AG10803 (cell line): ENCODE measurements around the gene NAV3.
A peak's percentile ranks its signal among the peaks of the same experiment; 100 is the strongest.

ENCODE experiments used
- DNase-seq: peaks from one replicate; pipeline ENCODE4 v3.0.0; 2010; ENCODE audit warnings: low read depth
- H3K4me3 ChIP-seq: 2 replicates; pipeline ENCODE4 v1.5.1; 2011; ENCODE audit warnings: mild to moderate bottlenecking, low read length, control low read depth
- TF ChIP-seq, protein P1 (sequence below): conservative IDR thresholded peaks from 2 replicates; pipeline ENCODE4 v1.5.1; 2011; ENCODE audit warnings: mild to moderate bottlenecking, low read length, control low read depth, inconsistent platforms

Gene NAV3

DNA sequence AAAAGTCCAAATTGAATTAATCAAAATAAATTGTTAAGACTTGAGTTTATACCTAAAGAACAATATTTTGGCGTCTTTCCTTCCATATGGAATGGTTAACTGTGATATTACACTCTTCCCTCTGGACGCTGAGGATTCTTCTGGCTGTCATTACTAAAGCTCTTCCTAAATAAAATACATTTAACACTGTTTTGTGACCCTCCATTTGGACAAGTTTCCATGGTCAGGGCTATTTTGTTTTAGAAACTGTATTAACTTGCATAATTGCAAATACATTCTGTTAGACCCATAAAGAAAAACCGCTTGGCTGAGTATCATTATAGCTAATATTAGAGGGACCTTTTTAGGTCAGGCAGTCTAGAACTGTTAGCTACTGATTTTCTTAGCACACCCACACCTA is 87.4 kb downstream of the NAV3 start:
- no peak for DNase-seq
- TF ChIP-seq, protein P1, sequence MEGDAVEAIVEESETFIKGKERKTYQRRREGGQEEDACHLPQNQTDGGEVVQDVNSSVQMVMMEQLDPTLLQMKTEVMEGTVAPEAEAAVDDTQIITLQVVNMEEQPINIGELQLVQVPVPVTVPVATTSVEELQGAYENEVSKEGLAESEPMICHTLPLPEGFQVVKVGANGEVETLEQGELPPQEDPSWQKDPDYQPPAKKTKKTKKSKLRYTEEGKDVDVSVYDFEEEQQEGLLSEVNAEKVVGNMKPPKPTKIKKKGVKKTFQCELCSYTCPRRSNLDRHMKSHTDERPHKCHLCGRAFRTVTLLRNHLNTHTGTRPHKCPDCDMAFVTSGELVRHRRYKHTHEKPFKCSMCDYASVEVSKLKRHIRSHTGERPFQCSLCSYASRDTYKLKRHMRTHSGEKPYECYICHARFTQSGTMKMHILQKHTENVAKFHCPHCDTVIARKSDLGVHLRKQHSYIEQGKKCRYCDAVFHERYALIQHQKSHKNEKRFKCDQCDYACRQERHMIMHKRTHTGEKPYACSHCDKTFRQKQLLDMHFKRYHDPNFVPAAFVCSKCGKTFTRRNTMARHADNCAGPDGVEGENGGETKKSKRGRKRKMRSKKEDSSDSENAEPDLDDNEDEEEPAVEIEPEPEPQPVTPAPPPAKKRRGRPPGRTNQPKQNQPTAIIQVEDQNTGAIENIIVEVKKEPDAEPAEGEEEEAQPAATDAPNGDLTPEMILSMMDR: no peak
- no peak overlapping the region for H3K4me3 ChIP-seq

DNA sequence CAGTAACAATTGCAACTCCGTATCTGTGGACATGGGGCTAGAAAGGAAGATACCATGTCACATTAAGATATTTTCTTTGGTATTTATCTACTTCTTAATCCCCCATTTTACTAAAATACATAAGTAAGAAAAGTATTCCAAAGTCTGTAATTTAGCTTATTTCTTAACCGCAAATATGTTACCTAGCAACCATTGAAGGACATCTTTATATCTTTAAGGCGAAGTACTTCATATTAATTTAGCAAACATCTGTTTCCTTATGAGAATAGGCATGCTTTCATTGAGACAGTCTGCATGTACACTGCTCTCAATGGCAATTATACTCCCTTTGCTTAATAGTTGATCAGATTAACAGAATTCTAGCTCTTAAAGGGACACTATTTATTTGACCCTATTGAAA is 88.8 kb downstream of the NAV3 start:
- H3K4me3 ChIP-seq: no peak overlapping the region
- TF ChIP-seq, protein P1: no peak
- no peak for DNase-seq

DNA sequence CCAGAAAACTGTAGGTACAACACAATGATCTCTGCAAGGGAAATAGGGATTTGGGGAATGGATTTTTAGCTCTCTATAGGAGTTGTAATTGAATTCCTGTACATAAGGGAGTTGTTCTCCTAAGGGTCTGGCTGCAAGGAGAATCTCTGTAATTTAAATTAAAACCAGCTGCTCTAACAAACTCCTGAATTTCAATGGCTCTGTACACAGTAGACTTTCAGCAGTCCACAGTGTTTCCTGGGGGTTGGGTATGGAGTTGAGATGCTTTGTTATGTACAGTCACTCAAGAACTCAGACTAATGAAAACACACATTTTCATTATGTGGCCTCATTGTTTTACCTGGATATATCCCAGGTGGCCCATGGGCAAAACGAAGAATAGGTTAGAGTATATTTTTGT is 93.2 kb downstream of the NAV3 start:
- DNase-seq: peak; percentile 73
- H3K4me3 ChIP-seq: no peak overlapping the region
- TF ChIP-seq, protein P1: no peak

DNA sequence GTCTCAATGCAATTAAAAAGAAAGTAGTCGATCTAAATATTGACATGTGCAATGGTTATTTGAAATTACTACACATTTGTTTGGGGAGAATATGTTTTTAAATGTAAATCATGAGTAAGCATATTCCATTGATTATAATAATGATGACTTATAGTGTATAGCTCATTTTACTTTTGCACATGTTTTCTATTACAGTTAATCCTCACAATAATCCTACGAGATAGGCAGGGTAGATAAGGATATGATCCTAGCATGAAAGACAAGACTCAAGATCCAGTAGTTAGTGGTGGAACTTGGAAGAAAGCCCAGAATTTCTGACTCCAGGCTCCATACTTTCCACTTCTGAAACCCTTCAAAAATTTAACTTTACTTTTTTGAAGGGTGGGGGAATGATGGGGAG is 94.0 kb downstream of the NAV3 start:
- H3K4me3 ChIP-seq: no peak overlapping the region
- TF ChIP-seq, protein P1: no peak
- DNase-seq: peak; percentile 57

DNA sequence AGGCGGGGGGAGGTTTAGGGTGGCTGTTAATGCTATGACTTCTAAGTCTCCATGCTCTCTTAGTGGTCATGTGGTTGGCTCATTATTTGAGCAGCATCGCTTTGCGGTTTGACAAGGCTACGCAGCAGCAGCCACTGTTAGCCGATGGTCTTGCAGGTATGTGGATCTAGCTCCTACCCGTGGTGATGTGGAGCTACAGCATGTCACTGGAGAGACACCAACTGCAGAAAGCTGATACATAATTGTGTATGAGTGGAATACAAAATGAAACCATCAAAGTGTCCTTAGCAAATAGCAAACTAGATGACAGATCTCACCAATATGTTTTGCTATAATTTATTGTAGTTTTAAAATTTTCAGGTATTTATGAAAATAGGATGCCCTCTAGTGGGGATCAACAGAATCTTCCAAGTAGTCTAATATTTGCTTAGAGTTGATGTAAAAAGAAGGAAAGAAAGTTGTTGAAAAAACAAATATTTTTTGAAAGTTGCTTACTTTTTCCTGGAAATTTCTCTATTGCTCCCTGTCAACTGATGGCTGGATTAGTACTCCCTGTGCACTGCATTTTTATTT is 94.9 kb downstream of the NAV3 start:
- TF ChIP-seq, protein P1: peak; percentile 99
- H3K4me3 ChIP-seq: no peak overlapping the region
- DNase-seq: peak; percentile 99

DNA sequence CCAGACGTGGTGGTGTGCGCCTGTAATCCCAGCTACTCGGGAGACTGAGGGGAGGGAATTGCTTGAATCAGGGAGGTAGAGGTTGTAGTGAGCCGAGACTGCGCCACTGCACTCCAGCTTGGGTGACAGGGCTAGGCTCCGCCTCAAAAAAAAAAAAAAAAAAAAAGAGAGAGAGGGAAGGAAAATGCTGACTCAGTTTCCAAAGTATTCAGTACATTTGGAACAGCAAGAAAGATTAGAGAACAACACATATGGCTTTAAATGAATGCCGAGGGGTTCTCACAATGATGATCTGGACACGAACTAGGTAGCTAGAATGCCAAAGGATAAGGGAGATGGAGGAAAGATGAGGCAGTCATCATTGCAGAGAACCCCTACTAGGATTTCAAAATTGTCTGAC is 97.4 kb downstream of the NAV3 start:
- DNase-seq: no peak
- no peak overlapping the region for H3K4me3 ChIP-seq
- TF ChIP-seq, protein P1: no peak

DNA sequence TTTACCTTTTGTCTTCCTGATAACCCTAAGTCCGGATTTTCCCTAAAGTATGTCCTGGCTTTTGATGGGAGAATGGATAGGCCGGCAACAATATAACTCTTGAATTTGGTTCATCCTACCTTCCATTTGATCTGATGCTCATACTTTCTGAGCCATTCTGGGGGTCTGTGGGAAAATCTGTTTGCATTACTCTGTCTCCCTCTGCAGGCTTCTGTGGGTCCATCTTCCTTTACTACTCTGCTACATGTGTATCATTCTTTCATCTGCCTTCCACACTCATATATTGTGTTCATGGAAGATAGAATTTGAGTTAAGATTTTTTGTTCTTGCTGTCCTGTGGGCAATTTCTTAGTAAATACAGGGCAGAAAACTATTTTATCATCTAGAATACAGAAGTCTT is 101.5 kb downstream of the NAV3 start:
- no peak for DNase-seq
- TF ChIP-seq, protein P1: no peak; the same call in 1 of the 2 replicates

More for the DNA sequence above, 101.5 kb downstream of the NAV3 start:
- H3K4me3 ChIP-seq: no peak overlapping the region
